ENCODE results near the gene KIRREL2. TPM values are rescaled to one million over a fixed set of nuclear protein-coding genes. Genes with fewer than 3 reads are reported as not detected.

The KIRREL2 gene
- total RNA-seq, 2 donors from 2014 or later, result 0.51 TPM; not detected in 1

DNA sequence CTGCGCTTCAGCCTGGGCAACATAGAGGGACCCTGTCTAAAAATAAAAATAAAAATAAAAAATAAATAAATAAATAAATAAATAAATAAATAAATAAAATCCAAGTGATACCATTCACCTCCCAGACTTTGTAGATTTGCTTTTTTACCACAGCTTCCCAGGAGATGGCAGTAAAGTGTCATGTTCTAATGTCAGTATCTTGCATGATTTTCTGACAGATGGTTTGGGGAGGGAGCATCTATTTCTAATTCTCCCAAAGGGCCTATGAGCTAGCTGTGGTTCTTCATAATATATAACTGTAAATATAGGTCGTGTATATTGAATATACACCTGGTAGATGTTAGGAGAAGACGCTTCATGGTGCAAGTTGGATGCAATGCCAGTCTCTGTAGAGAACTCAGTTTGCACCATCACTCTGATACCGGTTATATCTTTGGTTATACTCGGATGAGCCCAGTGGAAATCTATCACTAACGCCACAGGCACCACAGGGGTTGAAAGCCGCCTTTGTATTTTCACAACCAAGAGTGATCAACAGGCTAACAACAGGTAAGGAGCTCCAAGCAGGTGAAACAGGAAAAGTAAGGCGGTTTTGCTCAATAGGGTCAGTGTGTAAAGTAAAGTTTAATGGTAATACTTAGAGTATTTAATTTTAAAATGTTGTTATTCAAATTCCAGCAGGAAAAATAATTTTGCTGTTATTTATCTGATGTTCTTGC lies 25.6 kb downstream of the KIRREL2 start:
- Histone ChIP-seq H3K36me3 (no peaks in the 10 kb centered on the region), H3K4me1 (peaks cover 0 to 7% of the 10 kb centered on the region in 2 donors), H3K9me3 (no peaks in the 10 kb centered on the region), H3K4me3 (no peak overlapping the region), H3K27ac (no peak overlapping the region), H3K27me3 (no peaks in the 10 kb centered on the region)
- TF ChIP-seq, protein P1, sequence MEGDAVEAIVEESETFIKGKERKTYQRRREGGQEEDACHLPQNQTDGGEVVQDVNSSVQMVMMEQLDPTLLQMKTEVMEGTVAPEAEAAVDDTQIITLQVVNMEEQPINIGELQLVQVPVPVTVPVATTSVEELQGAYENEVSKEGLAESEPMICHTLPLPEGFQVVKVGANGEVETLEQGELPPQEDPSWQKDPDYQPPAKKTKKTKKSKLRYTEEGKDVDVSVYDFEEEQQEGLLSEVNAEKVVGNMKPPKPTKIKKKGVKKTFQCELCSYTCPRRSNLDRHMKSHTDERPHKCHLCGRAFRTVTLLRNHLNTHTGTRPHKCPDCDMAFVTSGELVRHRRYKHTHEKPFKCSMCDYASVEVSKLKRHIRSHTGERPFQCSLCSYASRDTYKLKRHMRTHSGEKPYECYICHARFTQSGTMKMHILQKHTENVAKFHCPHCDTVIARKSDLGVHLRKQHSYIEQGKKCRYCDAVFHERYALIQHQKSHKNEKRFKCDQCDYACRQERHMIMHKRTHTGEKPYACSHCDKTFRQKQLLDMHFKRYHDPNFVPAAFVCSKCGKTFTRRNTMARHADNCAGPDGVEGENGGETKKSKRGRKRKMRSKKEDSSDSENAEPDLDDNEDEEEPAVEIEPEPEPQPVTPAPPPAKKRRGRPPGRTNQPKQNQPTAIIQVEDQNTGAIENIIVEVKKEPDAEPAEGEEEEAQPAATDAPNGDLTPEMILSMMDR (IDR thresholded peaks at IDR 0.05), result peak in 1 of 2 donors; percentile 61
- DNase-seq (ENCODE audit: low spot score), result no peak

DNA sequence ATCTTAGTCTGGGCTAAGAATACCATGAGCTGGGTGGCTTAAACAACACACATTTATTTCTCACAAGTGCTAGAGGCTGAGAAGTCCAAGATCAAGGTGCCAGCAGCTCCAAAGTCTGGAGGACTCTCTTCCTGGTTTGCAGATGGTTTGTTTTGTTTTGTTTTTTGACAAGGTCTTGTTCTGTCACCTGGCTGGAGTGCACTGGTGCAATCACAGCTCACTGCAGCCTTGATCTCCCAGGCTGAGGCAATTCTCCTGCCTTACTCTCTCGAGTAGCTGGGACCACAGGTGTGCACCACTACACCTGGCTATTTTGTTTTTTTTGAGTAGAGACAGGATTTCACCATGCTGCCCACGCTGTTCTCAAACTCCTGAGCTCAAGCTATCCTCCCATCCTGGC lies 27.2 kb downstream of the KIRREL2 start:
- DNase-seq (ENCODE audit: low spot score), result no peak
- Histone ChIP-seq H3K27ac (no peak overlapping the region), H3K36me3 (peaks cover 12% of the 10 kb centered on the region), H3K9me3 (no peaks in the 10 kb centered on the region), H3K4me1 (peaks cover 0 to 7% of the 10 kb centered on the region in 2 donors), H3K4me3 (no peak overlapping the region), H3K27me3 (no peaks in the 10 kb centered on the region)
- TF ChIP-seq, protein P1 (IDR thresholded peaks at IDR 0.05), result no peak

DNA sequence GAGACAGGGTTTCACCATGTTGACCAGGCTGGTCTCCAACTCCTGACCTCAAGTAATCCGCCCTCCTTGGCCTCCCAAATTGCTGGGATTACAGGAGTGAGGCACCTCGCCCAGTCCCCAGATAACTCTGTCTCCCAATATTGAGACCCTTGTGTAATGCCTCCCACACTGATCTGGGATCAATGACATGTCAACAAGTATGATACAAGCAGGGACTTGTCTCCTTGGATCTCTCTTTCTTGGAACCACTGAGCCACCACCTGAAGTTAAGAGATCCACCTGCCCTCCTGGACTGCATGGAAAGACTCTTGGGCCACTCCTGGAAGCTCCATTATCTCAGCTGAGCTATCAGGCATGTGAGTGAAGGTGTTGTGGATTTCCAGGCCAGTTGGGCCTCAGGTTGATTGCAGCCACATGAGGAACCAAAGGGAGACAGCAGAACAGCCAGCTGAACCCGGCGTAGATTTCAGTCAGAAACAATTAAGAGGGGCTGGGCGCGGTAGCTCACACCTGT lies 28.6 kb downstream of the KIRREL2 start:
- Histone ChIP-seq H3K27ac (no peak overlapping the region), H3K4me1 (no peaks in the 10 kb centered on the region), H3K4me3 (no peak overlapping the region), H3K36me3 (peaks cover 24% of the 10 kb centered on the region), H3K27me3 (no peaks in the 10 kb centered on the region), H3K9me3 (no peaks in the 10 kb centered on the region)
- TF ChIP-seq, protein P1 (IDR thresholded peaks at IDR 0.05), result no peak
- no peak for DNase-seq (ENCODE audit: low spot score)

DNA sequence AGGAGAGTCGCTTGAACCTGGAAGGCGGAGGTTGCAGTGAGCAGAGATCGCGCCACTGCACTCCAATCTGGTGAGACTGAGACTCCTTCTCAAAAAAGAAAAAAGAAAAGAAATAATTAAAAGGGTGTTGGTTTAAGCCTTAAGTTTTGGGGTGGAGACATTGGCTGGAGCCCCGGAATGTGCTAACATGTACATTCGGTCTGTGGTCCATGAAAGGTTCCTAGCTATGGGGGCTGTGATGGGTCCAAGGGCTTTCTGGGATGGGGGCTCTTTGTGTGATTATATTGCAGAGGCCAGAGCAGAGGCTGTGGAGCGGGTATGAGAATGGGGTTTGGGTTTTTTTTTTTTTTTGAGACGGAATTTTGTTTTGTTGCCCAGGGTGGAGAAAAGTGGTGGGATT lies 29.2 kb downstream of the KIRREL2 start:
- H3K36me3 ChIP-seq, result peaks cover 24% of the 10 kb centered on the region
- H3K27ac ChIP-seq, result no peak overlapping the region
- H3K9me3 ChIP-seq, result no peaks in the 10 kb centered on the region
- no peaks in the 10 kb centered on the region for H3K27me3 ChIP-seq
- no peaks in the 10 kb centered on the region for H3K4me1 ChIP-seq
- TF ChIP-seq, protein P1 (IDR thresholded peaks at IDR 0.05), result no peak
- no peak for DNase-seq (ENCODE audit: low spot score)
- no peak overlapping the region for H3K4me3 ChIP-seq

DNA sequence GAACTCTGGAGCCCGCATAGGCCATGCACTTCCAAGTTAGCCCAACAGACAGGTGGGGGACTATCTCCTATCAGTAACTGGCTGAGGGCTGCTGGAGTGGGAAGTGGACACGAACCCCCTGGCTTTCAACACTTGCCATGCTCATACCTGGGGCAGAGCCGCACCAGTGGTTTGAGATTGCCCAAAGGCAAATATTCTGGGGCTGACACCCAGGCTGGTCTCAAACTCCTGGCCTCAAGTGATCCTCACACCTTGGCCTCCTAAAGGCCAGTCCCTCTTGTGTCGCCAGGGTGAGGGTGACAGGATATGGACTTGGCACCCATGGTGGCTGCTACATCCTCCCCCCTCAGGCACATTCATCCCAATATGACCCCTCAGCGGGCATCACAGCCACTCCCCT lies 30.5 kb downstream of the KIRREL2 start:
- TF ChIP-seq, protein P1 (IDR thresholded peaks at IDR 0.05), result no peak
- Histone ChIP-seq H3K9me3 (no peaks in the 10 kb centered on the region), H3K27me3 (no peaks in the 10 kb centered on the region), H3K36me3 (peaks cover 24% of the 10 kb centered on the region), H3K4me3 (no peak overlapping the region), H3K27ac (no peak overlapping the region), H3K4me1 (no peaks in the 10 kb centered on the region)
- DNase-seq (ENCODE audit: low spot score), result no peak

Data from right atrium auricular region (tissue), 2 donors.